NCI-H2196 treated with DMSO at 0.1 percent for 48 hours (cell line): ENCODE results near the gene CEP131.

Experiments
- DNase-seq: peaks from one replicate; lab custom pipeline; 2025; ENCODE audit not compliant: unreplicated experiment; lab: John Stamatoyannopoulos, UW

Gene CEP131

DNA sequence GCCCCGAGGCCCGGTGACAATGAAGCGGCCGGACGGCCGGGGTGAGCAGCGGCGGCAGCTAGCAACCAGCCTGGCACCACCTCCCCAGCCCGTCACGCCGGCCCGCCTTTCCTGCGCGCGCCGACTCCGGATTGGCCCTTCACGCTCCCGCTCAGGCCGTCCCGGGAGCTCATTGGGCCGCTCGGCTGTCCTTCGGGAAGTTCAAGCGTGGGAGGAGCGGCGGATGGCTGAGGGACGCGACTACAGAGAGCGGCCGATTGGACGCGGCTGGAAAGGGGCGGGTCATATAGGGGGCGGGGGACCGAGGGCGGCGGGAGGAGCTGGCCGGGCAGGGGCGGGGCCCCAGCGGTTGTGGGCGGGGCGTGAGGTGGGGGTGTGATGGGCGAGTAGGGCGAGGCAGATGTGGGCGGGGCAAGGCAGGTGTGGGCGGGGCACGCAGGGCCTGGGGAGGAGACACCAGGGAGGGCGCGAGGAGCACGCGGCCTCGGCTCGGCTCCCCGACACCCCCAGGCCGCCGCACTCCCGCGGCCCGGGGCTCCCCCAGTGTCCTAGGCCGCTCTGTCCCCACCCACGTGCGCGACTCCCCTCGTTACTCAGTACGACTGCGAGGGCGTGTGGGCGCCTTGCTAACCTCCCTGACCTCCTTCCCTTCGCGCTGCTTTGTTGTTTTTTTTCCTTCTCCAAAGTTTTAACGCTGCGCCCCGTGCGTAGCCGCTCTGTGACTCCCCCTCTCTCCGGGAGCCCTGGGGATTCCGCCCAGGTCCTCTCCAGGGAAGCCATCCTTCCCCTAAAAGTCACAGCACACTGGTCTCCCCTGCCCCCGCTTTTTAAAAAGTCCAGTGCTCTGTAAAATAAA, at the start of gene CEP131:
Gene CEP131 (minus strand): TSS at position 60 of the 856 bp plus-strand sequence. CDS start 2,909 bp downstream, outside the sequence.
- peak; percentile 98 for DNase-seq

GRCh38 chr17:81271226-81271625, 48.5 kb upstream of the CEP131 start:
- DNase-seq: no peak

- no peak for DNase-seq
Observed at GRCh38 chr17:81270279-81270678, 47.5 kb upstream of the CEP131 start.

DNA sequence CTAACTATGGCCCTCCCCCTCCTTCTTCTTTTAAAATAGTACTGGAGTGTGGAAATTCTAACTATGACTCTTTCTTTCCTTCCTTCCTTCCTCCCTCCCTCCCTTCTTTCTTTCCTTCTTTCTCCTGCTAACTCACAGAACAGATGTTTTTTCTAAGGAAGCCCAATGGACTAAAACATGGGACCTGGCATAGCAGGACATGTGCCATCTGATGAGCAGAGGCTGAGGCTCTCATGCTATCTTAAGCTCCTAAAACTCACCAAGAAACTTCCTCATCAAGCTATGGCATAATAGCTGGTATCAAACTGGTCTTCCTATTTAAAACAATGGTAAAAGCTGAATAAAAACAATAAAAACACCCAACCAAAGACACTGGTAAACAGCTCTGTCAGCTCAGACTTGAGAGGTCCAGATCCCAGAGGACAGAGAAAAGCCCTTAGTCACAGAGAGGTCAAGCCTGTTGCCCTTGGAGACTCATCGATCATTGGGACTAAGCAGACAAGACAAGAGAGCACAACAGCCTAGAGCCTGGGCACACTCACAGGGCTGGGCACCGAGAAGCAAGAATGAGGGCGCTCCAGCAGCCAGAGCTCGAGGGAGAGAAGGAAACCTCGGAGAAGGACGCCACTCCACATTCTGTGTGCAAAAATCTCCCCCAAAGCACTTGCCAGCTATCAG, 44.8 kb upstream of the CEP131 start:
- DNase-seq: no peak

- DNase-seq: no peak
Observed at GRCh38 chr17:81265576-81265975, 42.8 kb upstream of the CEP131 start.

GRCh38 chr17:81264640-81265039, 41.9 kb upstream of the CEP131 start:
- DNase-seq: no peak

DNA sequence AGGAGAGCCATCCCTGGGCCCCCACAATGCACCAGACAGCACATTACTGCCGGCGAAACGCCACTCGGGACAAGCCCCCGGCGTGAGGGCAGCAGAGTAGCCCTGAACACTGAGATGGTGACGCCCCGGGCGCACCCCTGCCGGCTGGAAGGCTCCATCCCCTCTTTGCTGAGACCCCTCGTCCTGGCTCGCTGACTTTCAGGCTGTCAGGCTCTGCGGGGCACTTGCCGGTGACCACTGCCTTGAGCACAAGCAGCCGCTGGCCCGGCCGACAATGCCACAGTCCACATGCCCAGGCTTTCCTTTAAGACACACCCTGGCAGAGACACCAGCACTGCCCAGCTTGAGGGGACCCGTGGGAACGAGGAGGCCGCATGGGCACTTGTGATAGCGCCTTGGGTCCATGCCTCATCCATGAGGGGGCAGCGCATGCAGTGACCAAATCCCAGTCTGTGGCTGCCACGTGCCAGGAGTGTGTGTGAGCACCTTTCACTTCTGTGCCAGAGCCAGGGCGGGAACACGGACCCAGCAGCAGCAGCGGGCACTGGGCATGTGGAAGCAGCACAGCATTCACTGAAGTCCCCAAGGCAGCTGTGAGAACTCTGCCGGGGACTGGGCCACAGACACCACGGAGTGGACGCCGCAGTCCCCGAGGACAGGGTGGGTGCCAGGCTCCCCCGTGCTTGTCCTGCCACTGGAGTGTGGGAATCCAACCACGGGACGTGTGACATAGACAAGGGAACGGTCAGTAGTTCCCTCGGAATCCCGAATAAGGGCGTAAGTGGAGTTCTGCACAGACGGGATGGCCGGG, 40.8 kb upstream of the CEP131 start:
- DNase-seq: no peak

DNA sequence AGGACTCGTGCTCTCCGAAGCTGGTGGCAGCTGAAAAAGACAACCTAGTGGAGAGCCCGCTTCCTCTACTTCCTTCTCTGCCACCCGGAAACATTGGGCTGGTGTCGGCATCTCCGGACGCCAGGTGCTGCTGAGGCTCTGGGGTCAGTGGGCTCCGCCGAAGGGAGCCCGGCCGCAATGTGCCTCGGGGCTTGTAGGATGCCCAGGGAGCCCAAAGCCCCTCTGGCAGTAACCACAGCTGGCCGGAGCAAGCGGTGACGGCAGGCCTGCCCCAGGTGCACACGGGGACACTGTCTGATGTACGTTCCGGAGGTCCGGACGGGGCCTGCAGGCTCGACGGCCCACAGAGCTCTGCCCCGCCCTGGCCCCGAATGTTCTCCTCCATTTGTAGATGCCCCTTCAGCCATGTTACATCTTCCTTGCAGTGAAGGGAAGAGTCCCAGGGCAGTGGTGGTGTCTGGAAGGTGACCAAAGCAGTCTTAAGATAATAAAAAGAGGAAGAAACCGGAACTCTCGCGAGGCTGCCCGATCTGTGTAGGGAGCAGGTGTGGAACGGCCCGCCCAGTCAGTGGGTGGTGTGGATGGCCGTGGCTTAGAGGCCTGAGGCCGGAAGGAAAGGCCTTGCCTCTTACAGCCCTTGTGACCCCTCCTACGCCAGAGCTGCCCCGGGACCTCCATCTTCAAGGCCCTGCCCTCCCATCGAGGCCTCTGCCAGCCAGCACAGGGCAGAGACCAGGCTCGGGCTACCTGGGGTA, 39.0 kb upstream of the CEP131 start:
- DNase-seq: no peak

DNA sequence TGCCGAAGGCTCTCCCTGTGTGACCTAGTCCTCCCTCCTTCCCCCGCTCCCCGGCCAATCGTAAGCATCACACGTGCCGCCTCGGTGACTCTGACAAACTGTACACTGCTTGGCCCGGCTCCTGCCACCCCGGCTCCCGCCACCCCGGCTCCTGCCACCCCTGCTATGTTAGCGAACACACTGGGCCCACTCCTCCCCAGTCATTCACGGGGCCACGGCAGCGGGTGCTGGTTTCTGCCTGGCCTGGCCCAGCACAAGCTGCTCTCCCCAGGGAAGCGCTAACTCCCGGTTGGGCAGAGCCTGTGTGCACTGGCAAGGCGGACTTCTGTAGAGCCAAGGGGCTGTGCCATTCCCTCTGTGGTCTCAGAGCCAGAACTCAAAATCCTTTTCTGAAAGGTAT, 38.3 kb upstream of the CEP131 start:
- DNase-seq: no peak

DNA sequence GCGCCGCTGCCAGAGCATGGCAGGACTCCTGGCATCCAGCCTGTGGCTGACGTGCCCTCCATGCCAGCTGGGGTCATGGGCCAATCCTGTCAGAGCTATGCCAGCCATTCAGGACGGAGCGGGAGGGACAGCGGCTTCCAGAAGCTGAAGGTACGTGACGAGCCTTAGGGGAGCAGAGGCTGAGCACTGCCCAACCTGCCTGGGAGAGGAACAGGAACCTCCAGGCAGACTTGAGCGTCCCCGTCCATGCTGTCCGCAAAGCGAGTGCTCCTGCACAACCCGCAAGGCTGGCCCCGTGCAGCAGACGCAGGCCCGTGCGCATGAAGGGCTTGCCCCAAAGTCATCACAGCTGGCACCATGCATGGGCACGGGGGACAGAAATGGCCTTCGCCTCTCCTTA, 37.9 kb upstream of the CEP131 start:
- DNase-seq: no peak

DNA sequence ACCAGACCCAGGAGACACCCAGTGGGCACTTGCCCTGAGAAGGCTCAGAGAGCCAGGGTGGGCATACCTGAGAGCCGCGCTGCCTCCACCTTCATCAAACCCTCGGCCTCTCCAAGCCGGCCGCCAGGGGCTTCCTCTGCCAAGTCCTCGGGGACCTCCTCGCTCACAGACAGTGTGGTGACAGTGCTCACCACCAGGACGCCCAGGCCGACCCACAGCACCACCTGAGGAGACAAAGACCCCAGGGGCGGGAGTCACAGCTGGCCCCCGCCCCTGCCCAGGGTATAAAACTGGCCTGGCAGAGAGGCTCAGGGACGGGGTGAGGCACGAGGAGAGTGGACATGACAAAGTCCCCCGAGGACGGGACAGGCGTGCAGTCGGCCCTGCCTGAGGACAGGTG, 37.4 kb upstream of the CEP131 start:
- no peak for DNase-seq

GRCh38 chr17:81259058-81259605, 36.4 kb upstream of the CEP131 start:
- no peak for DNase-seq

DNA sequence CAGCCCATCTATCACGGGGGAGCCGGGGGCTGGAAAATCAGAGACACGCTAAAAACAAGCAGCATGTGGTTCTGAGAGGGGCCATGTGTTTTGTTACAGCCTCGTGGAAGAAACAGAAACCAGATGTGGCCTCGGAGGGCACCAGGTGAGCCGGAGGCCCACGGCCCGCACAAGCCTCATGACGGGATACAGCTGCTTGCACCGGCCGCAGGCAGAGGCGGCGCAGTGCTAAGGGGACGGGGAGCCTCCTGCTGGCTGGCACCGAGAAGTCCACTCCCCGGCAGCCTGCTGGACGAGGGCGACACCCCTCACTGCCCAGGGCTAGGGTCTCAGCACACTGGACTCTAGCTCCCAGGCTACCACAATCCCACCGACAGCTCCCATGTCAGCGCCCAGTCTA, 35.5 kb upstream of the CEP131 start:
- no peak for DNase-seq

DNA sequence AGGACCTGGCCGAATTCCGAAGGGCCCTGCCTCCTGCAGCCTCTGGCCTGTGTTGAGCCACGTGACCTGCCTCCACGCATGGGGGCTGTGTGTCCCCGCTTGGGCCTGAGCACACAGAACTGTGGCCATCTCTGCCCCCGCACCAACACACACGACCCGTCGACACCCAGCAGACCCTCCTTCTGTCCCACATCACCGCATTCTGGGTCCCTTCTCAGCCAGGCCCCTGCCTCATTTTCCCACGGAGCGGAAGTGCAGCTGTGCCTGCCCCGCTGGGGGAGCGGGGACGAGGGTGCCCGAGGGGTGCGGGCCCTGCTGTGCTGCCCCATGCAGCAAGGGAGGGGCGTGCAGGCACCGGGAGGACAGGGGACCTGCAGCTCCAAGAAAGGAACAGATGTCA, 34.8 kb upstream of the CEP131 start:
- no peak for DNase-seq

DNA sequence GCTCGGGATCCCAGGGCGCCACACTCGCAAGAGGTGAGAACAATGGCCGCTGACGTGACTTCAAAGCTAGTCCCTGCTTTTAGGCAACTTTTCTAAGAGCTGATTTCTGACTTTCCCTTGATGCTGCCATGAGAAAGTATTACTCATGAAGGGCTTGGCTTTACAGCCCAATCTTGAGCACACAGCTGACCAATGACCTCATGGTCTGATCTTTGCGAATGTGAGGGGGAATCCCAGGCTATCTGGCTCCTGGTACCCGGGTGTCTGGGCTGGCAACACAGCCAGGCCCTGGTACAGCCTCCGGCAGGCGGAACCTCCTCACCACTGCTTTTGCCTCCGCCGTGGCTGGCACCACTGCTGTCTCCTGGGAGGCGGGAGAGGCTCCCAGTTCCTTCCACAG, 33.9 kb upstream of the CEP131 start:
- DNase-seq: no peak

DNA sequence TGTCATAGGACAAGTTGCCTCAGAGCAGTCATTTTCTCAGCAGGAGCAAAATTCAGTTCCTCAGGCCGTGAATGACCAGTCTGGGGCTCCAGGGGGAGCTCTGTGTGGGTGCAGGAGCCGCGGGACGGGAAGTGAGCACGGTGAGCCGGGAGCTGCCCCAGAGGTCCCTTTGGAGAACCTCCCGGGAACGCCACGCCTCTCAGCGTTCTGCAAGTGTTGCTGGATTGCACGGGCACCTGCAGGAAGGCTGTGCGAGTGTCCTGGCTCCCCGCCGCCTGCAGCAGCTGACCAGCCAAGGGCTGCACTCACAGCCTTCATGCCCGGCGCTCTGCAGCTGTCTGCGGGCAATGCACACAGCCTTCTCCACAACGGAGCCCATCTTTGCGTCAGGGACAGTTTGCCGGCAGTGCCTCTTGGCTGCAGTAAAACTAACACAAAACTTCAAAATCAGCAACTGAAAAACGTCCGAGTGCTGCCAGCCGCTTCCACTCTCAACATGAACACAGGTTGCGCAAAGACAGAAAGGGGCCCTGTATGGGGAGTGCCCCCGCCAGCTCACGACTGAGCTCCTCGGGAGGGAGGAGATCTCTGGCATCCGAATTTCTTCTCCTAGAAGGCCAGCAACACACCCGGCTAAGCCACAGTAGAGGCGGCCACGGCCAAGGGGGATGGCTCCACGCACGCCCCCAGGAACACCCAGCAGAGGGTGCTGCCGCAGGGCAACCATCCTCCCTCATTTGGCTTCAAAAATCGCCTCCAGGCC, 32.4 kb upstream of the CEP131 start:
- DNase-seq: peak; percentile 97

GRCh38 chr17:81253358-81254131, 30.8 kb upstream of the CEP131 start:
- DNase-seq: peak; percentile 22

DNA sequence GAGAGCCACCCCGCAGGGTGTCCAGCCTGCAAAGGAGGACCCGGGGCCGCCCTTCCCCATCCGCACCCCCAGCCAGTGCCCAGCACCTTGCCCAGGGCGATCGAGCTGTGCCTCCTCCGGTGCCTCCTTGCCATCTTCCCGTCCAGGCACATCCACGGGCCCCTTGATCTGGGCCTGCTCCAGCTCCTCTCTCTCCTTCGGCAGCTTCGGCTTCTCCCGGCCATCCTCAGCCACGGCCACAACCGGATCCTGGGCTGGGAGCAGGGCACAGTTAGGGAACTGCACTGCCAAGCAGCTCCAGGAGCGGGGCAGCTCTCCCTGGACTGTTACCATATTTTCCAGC, 30.2 kb upstream of the CEP131 start:
- DNase-seq: no peak

- DNase-seq: no peak
Observed at GRCh38 chr17:81252326-81252986, 29.7 kb upstream of the CEP131 start.
